Measurements from ENCODE around the gene SLC11A2.

SLC11A2 gene

GRCh38 chr12:51033457-51034089 lies 7.4 kb upstream of the SLC11A2 start:
- Histone ChIP-seq H3K9ac (ENCODE audit: low read length) (no peak overlapping the region), H3K4ac (ENCODE audit: low read depth, low read length) (no peak overlapping the region), H2AFZ (ENCODE audit: insufficient read depth, low read length, poor library complexity) (no peak overlapping the region), H3K9me3 (ENCODE audit: insufficient read depth, low read depth, low read length) (no peaks in the 10 kb centered on the region), H2AK5ac (ENCODE audit: low read length) (no peak overlapping the region), H3K18ac (ENCODE audit: low read length) (no peak overlapping the region), H3K4me3 (ENCODE audit: low read depth, low read length) (no peak overlapping the region), H4K8ac (ENCODE audit: low read depth, low read length) (no peak overlapping the region), H3K36me3 (ENCODE audit: control insufficient read depth in 1 of 2, insufficient read depth in 2 of 2, low read length in 2 of 2) (no peaks in the 10 kb centered on the region), H3K79me1 (ENCODE audit: low read length) (peaks cover 3% of the 10 kb centered on the region), H2BK12ac (ENCODE audit: low read length) (no peak overlapping the region), H3K4me1 (ENCODE audit: control insufficient read depth in 1 of 2, insufficient read depth in 2 of 2, low read length in 2 of 2) (peaks cover 0 to 10% of the 10 kb centered on the region in 2 experiments), H3K23ac (ENCODE audit: low read length) (no peak overlapping the region), H3K4me2 (ENCODE audit: low read length) (no peak overlapping the region), H3K27me3 (ENCODE audit: insufficient read depth, low read length) (no peaks in the 10 kb centered on the region), H3K79me2 (ENCODE audit: control insufficient read depth, insufficient read depth, low read length, poor library complexity) (peaks cover under 1% of the 10 kb centered on the region), H4K12ac (ENCODE audit: low read depth, low read length) (no peak overlapping the region), H3K14ac (ENCODE audit: low read length) (no peak overlapping the region), H4K91ac (ENCODE audit: low read depth, low read length) (peak overlapping the region; percentile 73), H2BK120ac (ENCODE audit: insufficient read depth, low read length, poor library complexity) (peak overlapping the region; percentile 76), H2BK5ac (ENCODE audit: low read depth, low read length, poor library complexity) (no peak overlapping the region), H3K27ac (ENCODE audit: low read depth, low read length) (no peak overlapping the region)
- DNase-seq, result no peak
- no CpG with 5 or more reads among the region's 4 CpGs for WGBS (ENCODE audit: extremely low coverage, insufficient coverage, insufficient read length)

DNA sequence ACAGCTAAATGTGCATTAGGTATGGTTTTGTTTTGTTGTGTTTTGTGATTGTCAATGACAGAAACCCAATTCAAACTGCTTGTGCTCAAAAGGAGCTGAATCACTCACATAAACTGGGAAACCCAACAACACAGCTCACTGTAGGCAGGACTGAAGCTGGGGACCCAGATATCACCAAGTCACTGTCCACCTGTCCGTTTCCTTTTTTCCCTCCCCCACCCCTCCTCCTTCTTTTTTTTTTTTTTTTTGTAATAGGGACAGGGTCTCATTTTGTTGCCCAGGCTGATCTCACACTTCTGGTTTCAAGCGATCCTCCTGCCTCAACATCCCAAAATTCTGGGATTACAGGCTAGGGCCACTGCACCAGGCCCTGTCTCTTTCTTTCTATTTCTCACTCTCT lies 6.9 kb upstream of the SLC11A2 start:
- Histone ChIP-seq H3K18ac (ENCODE audit: low read length) (no peak overlapping the region), H3K36me3 (ENCODE audit: control insufficient read depth in 1 of 2, insufficient read depth in 2 of 2, low read length in 2 of 2) (no peaks in the 10 kb centered on the region), H3K4me2 (ENCODE audit: low read length) (no peak overlapping the region), H2AFZ (ENCODE audit: insufficient read depth, low read length, poor library complexity) (no peak overlapping the region), H3K9ac (ENCODE audit: low read length) (no peak overlapping the region), H3K79me1 (ENCODE audit: low read length) (peaks cover 6% of the 10 kb centered on the region), H3K27me3 (ENCODE audit: insufficient read depth, low read length) (no peaks in the 10 kb centered on the region), H4K8ac (ENCODE audit: low read depth, low read length) (peak overlapping the region; percentile 54), H3K4me1 (ENCODE audit: control insufficient read depth in 1 of 2, insufficient read depth in 2 of 2, low read length in 2 of 2) (peaks cover 0 to 13% of the 10 kb centered on the region in 2 experiments), H3K4me3 (ENCODE audit: low read depth, low read length) (no peak overlapping the region), H2BK12ac (ENCODE audit: low read length) (no peak overlapping the region), H3K9me3 (ENCODE audit: insufficient read depth, low read depth, low read length) (no peaks in the 10 kb centered on the region), H3K27ac (ENCODE audit: low read depth, low read length) (no peak overlapping the region), H4K91ac (ENCODE audit: low read depth, low read length) (no peak overlapping the region), H3K4ac (ENCODE audit: low read depth, low read length) (no peak overlapping the region), H3K14ac (ENCODE audit: low read length) (no peak overlapping the region), H3K79me2 (ENCODE audit: control insufficient read depth, insufficient read depth, low read length, poor library complexity) (peaks cover 3% of the 10 kb centered on the region), H3K23ac (ENCODE audit: low read length) (no peak overlapping the region), H2AK5ac (ENCODE audit: low read length) (no peak overlapping the region), H4K12ac (ENCODE audit: low read depth, low read length) (no peak overlapping the region), H2BK120ac (ENCODE audit: insufficient read depth, low read length, poor library complexity) (no peak overlapping the region), H2BK5ac (ENCODE audit: low read depth, low read length, poor library complexity) (no peak overlapping the region)
- WGBS (ENCODE audit: extremely low coverage, insufficient coverage, insufficient read length), result no CpG with 5 or more reads among the region's 2 CpGs
- no peak for DNase-seq

DNA sequence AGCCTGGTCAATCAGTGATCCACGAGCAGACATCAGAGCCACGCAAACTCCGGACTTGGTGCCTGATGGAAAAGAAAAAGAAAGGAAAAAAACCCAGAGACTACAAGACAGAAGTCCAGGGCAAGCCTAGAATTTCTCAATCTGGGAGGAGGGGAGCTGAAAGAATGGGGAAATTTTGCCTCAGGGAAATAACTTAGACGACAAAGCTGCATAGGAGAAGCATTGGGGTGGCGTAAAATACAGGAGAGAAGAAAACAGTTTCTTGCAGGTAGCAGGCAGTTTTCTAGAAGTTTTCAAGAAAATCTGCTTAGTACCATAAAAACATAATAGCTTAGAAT lies 2.6 kb upstream of the SLC11A2 start:
- peak; percentile 63 to 86 for DNase-seq
- H2BK5ac ChIP-seq (ENCODE audit: low read depth, low read length, poor library complexity), result peak overlapping the region; percentile 89
- H4K8ac ChIP-seq (ENCODE audit: low read depth, low read length), result peak overlapping the region; percentile 32
- H4K12ac ChIP-seq (ENCODE audit: low read depth, low read length), result peak overlapping the region; percentile 47
- peak overlapping the region; percentile 77 for H2AFZ ChIP-seq (ENCODE audit: insufficient read depth, low read length, poor library complexity)
- H2AK5ac ChIP-seq (ENCODE audit: low read length), result peak overlapping the region; percentile 49
- no peaks in the 10 kb centered on the region for H3K27me3 ChIP-seq (ENCODE audit: insufficient read depth, low read length)
- peaks cover 11% of the 10 kb centered on the region for H3K79me2 ChIP-seq (ENCODE audit: control insufficient read depth, insufficient read depth, low read length, poor library complexity)
- H3K4me2 ChIP-seq (ENCODE audit: low read length), result peak overlapping the region; percentile 64
- H3K9me3 ChIP-seq (ENCODE audit: insufficient read depth, low read depth, low read length), result no peaks in the 10 kb centered on the region
- H3K23ac ChIP-seq (ENCODE audit: low read length), result no peak overlapping the region
- H2BK120ac ChIP-seq (ENCODE audit: insufficient read depth, low read length, poor library complexity), result peak overlapping the region; percentile 80
- H3K14ac ChIP-seq (ENCODE audit: low read length), result peak overlapping the region; percentile 55
- H3K9ac ChIP-seq (ENCODE audit: low read length), result no peak overlapping the region
- H3K27ac ChIP-seq (ENCODE audit: low read depth, low read length), result peak overlapping the region; percentile 92
- H3K4me3 ChIP-seq (ENCODE audit: low read depth, low read length), result no peak overlapping the region
- peak overlapping the region; percentile 29 for H3K18ac ChIP-seq (ENCODE audit: low read length)
- no peaks in the 10 kb centered on the region for H3K36me3 ChIP-seq (ENCODE audit: control insufficient read depth in 1 of 2, insufficient read depth in 2 of 2, low read length in 2 of 2)
- WGBS (ENCODE audit: extremely low coverage, insufficient coverage, insufficient read length), result no CpG with 5 or more reads among the region's 5 CpGs
- H3K4me1 ChIP-seq (ENCODE audit: control insufficient read depth in 1 of 2, insufficient read depth in 2 of 2, low read length in 2 of 2), result peaks cover 11 to 27% of the 10 kb centered on the region in 2 experiments
- peak overlapping the region; percentile 82 for H4K91ac ChIP-seq (ENCODE audit: low read depth, low read length)
- peaks cover 32% of the 10 kb centered on the region for H3K79me1 ChIP-seq (ENCODE audit: low read length)
- peak overlapping the region; percentile 96 for H2BK12ac ChIP-seq (ENCODE audit: low read length)
- H3K4ac ChIP-seq (ENCODE audit: low read depth, low read length), result no peak overlapping the region

DNA sequence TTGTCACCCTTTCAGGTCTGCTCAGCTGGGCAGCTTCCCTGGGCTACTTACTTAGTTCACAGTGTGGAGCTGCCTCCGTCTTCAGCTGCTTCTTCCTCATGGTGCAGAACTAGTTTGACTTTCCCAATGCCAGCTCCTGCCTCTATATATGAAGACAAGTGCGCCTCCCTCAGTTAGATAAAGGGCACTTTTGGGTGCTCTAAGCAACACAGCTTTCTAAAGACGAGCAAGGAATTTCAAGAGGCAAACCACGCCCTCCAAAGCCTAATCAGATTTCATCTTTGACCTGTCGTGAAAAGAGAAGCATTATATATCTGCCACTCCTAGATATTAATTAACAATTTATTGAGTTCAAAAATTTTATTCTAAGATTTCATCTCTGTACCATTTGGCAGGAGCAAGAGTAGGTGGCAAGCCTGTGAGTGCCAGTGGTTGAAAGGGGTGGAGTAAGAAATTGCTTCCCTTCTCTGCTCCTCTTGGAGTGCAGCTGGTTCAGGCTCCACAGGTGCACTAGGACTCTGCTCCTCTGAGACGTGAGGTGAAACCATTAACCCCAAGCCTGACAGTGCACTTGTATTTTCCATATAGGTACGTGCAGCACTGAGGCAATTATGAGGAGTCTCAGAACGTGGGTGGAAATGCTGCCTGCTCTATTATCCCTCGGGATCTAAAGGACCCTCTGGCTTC lies 2.1 kb upstream of the SLC11A2 start:
- H3K4me3 ChIP-seq (ENCODE audit: low read depth, low read length), result no peak overlapping the region
- WGBS (ENCODE audit: extremely low coverage, insufficient coverage, insufficient read length), result no CpG with 5 or more reads among the region's 9 CpGs
- DNase-seq, result peak; percentile 61 to 84

More for the DNA sequence above, 2.1 kb upstream of the SLC11A2 start:
- peak overlapping the region; percentile 64 for H3K4me2 ChIP-seq (ENCODE audit: low read length)
- peak overlapping the region; percentile 80 for H2BK120ac ChIP-seq (ENCODE audit: insufficient read depth, low read length, poor library complexity)
- peaks cover 32% of the 10 kb centered on the region for H3K79me1 ChIP-seq (ENCODE audit: low read length)
- peak overlapping the region; percentile 77 for H2AFZ ChIP-seq (ENCODE audit: insufficient read depth, low read length, poor library complexity)
- H3K79me2 ChIP-seq (ENCODE audit: control insufficient read depth, insufficient read depth, low read length, poor library complexity), result peaks cover 12% of the 10 kb centered on the region
- H3K18ac ChIP-seq (ENCODE audit: low read length), result peak overlapping the region; percentile 29
- H3K36me3 ChIP-seq (ENCODE audit: control insufficient read depth in 1 of 2, insufficient read depth in 2 of 2, low read length in 2 of 2), result no peaks in the 10 kb centered on the region
- H3K9ac ChIP-seq (ENCODE audit: low read length), result no peak overlapping the region
- peaks cover 11 to 27% of the 10 kb centered on the region in 2 experiments for H3K4me1 ChIP-seq (ENCODE audit: control insufficient read depth in 1 of 2, insufficient read depth in 2 of 2, low read length in 2 of 2)
- peak overlapping the region; percentile 47 for H4K12ac ChIP-seq (ENCODE audit: low read depth, low read length)
- H3K27ac ChIP-seq (ENCODE audit: low read depth, low read length), result peak overlapping the region; percentile 92
- H2BK5ac ChIP-seq (ENCODE audit: low read depth, low read length, poor library complexity), result peak overlapping the region; percentile 89
- peak overlapping the region; percentile 49 for H2AK5ac ChIP-seq (ENCODE audit: low read length)
- no peak overlapping the region for H3K23ac ChIP-seq (ENCODE audit: low read length)
- peak overlapping the region; percentile 82 for H4K91ac ChIP-seq (ENCODE audit: low read depth, low read length)
- H3K14ac ChIP-seq (ENCODE audit: low read length), result peak overlapping the region; percentile 55
- peak overlapping the region; percentile 96 for H2BK12ac ChIP-seq (ENCODE audit: low read length)
- peak overlapping the region; percentile 32 for H4K8ac ChIP-seq (ENCODE audit: low read depth, low read length)
- H3K27me3 ChIP-seq (ENCODE audit: insufficient read depth, low read length), result no peaks in the 10 kb centered on the region
- no peak overlapping the region for H3K4ac ChIP-seq (ENCODE audit: low read depth, low read length)
- H3K9me3 ChIP-seq (ENCODE audit: insufficient read depth, low read depth, low read length), result no peaks in the 10 kb centered on the region

Data from trophoblast cell (in vitro differentiated cells and primary cell).